Activated CD4-positive, alpha-beta T cell treated with anti-CD3 and anti-CD28 coated beads, Interleukin-2, amount 50 U/mL, for 1 hour (primary cell): ENCODE measurements around the gene TMEM150C.
"Not testable (repeated sequence)": the region's sequence is repeated elsewhere in the genome, so short reads cannot be mapped to it uniquely, and the experiment has no call there.

Experiments
- DNase-seq: peaks from one replicate; pipeline ENCODE4 v3.0.0-alpha.2; 2020

Gene TMEM150C

GRCh38 chr4:82567444-82567843 is 5.7 kb upstream of the TMEM150C start:
- no peak for DNase-seq

DNA sequence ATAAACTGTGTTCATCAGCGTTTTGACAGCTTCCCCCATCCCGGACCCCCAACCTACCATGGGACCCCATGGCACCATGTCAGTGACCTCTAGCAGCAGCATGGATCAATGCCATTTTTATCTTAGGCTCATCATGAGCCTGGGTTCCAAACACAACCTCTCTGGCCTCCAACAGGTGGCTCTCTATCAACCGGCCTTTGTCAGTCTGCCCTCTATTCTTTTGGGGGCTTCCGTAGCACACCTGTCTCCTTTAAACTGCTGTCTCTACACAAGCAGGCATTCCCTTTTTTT is 721 bp upstream of the TMEM150C start:
- DNase-seq, result no peak

DNA sequence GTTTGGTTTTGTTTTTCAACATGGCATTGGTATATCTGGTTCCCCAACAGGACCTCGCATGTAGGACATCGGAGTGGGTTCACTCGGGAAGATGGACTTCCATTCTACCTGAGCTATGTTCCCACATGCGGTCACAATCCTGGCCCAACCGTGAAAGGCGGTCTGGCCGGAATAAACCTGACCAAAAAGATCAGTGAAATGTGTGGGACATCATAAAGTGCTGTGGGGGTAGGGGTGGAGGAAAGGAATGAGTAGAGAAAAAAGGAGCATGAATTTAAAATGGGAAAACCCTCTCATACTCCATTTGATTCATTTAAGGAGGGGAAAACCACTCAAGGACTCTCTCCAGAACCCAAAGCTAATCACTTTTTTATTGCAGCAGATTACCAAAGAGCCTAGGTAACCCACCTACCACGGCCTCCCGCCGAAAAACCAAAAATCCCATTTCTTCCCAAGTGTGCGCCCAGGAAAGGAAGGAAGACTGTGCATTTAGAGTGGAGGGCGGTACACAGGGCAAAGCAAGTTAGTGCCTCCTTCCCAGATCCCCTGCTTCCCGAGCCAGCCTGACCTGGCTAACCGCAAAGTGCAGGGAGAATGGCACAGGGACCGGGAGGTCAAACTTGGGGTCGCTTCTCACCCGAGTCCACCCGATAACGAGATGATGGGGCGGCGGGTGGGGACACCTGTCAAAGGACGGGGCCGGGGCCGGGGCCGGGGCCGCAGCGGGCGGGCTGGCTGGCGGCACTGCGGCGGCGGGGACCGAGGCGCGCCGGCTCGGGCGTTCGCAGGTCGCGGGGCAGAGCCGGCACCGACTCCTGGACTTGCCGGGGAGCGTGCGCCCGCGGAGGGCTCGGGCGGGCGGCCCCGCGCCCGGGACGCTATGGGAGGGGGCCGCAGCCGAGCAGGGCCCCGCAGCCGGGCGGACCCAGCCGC is 669 bp downstream of the TMEM150C start:
- no peak for DNase-seq

GRCh38 chr4:82559735-82560120 is 2.1 kb downstream of the TMEM150C start:
- DNase-seq, result no peak

- not testable (repeated sequence) for DNase-seq
Observed at GRCh38 chr4:82559090-82559734, 2.6 kb downstream of the TMEM150C start.

- DNase-seq, result no peak
Observed at GRCh38 chr4:82555276-82555675, 6.5 kb downstream of the TMEM150C start.

DNA sequence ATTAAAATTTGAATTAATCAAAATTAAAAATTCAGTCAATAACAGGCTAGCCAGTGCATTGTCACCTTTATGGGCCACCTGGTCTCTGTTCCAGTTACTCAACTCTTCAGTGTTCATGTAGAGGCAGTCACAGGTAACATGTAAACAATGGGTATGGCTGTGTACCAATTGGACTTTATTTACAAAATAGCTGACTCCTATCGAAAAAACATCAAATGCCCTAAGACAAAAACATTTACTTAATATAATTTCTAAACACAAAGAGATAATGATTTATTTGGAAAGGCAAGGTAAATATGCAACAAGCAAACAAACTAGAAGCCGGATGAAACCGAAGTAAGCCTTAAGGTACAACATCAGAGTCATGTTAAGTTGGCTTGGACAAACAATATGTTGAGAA is 8.8 kb downstream of the TMEM150C start:
- no peak for DNase-seq

DNA sequence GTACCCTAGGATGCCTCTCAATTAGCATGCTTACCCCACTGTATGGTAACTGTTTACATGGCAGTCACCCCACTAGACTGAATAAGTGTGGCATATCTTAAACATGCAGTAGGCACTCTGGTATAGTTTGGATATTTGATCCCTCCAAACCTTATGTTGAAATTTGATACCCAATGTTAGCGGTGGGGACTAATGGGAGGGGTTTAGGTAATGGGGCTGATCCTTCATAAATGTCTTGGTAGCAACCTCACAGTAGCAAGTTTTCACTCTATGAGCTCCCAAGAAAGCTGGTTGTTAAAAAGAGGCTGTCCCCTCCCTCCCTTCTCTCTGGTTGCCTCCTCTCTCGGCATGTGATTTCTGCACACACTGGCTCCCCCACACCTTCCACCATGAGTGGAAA is 10.1 kb downstream of the TMEM150C start:
- no peak for DNase-seq

GRCh38 chr4:82547850-82548249 is 13.9 kb downstream of the TMEM150C start:
- DNase-seq, result not testable (repeated sequence)

- DNase-seq, result no peak
Observed at GRCh38 chr4:82543131-82543530, 18.7 kb downstream of the TMEM150C start.

GRCh38 chr4:82542642-82543041 is 19.1 kb downstream of the TMEM150C start:
- no peak for DNase-seq

GRCh38 chr4:82529322-82529721 is 32.5 kb downstream of the TMEM150C start:
- no peak for DNase-seq

DNA sequence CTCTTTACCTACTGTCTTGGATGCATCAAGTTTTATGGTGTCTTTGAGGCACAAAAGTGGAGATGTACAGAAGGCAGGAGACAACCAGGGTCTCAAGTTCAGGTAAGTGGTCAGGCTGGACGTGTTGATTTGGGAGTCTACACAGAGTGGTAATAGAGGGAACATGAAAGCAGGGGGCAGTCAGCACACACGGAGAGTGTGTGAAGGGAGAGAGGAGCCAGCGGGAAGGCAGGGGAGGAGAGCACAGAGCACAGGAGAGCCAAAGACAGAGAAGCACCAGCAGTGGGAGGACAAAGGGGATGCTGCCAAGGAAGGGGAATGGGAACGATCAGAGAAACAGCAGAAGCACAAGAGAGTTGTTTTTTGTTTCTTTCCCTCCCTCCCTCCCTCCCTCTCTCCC is 32.9 kb downstream of the TMEM150C start:
- no peak for DNase-seq

DNA sequence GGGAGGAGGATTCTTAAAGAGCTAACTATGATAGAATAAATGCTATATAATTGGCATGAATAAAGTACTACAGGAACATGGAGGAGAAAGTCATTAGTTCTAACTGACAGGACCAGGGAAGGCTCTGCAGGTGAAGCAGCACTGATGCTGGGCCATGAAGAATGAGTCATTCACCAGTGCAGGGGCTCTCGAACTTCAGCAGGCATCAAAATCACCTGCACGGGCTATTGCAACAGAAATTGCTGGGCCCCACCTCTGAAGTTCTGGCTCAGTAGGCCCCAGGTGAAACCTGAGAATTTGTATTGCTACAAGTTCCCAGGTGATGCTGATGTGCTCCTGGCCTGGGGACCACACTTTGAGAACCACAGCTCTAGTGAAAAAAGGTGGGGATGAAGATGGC is 33.7 kb downstream of the TMEM150C start:
- no peak for DNase-seq

- no peak for DNase-seq
Observed at GRCh38 chr4:82525307-82525911, 36.4 kb downstream of the TMEM150C start.

- DNase-seq, result no peak
Observed at GRCh38 chr4:82524570-82525152, 37.1 kb downstream of the TMEM150C start.

DNA sequence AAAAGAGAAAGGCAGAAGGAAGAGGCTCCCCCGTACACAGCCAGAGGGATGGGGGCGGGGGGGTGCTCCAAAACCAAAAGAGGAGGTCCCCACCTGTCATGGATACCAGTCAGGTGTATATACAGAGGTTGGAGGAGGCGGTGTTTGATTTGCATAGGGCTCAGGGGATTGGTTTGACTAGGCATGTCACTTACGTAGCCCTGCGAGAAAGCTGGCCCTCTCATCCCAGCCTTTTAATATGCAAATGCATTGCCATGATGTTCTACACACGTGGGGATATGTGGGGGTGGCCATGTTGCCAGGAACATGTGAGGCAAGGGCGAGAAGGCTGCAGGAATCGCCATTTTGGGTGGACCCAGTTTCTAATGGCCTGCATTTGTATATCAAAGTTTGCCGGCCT is 38.6 kb downstream of the TMEM150C start:
- no peak for DNase-seq

DNA sequence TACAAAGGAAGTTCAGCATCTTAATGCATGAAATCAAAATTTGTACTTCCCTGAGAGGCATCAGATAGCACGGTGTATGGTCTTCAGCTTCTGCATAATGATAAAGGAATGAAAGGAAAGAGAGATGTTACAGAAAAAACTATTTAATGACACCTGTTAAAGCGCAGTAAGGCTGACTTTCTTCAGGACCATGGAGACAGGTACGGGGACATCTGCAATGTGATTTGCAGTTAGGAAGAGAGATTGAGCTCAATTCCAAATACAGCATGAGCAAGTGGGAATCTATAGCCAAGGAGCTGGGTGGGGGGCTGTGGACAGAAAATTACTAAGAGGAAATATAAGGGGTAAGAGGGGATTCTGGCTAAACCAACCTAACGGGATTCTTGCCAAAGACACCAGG is 39.3 kb downstream of the TMEM150C start:
- no peak for DNase-seq

DNA sequence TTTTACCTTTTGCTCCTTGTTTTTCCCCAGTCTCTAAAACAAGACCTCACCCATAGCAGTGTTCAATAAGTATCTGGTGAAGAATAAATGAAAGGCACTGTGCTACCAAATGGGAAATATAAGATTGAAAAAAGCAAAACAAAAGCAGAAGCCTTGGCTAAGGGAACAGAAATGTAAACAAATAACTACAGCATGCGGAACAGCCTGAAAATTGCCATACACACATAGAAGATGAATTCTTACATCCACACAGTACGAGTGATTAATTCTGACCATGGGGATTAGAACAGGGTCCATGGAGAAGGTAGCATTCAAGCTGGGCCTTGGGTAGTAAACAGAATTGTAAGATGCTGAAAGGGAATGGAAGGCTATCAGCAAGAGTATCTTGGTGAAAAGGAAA is 40.5 kb downstream of the TMEM150C start:
- no peak for DNase-seq

DNA sequence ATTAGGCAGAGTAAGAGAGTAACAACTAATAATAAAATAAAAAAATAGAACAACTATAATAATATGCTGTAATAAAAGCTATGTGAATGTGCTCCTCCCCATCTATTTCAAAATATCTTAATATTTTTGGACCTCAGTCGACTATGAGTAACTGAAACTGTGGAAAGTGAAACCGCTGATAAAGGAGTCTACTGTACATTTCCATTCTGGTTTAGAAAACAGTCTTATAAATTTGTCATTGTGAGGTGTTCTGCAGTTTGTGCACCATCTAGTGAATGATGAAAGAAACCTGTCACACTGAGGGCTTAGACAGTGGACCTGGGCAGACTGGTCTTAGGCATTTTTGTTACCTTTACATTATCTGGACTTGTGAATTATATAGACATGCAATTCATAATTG is 42.0 kb downstream of the TMEM150C start:
- no peak for DNase-seq

- no peak for DNase-seq
Observed at GRCh38 chr4:82519072-82519471, 42.7 kb downstream of the TMEM150C start.

GRCh38 chr4:82517043-82517442 is 44.7 kb downstream of the TMEM150C start:
- DNase-seq, result no peak

- no peak for DNase-seq
Observed at GRCh38 chr4:82515705-82516104, 46.1 kb downstream of the TMEM150C start.

GRCh38 chr4:82513382-82513781 is 48.4 kb downstream of the TMEM150C start:
- no peak for DNase-seq
